Fibroblast of lung (primary cell): Measurements from ENCODE around the gene TRIM67. TPM values are rescaled to one million over a fixed set of nuclear protein-coding genes. Genes with fewer than 3 reads are reported as not detected.

Source experiments
- DNase-seq, 2 donors: peaks; one replicate each; pipeline versions ENCODE4 v3.0.0 to v3.0.0-alpha.2; 2010; ENCODE audit warnings: low read depth in 2 of 2
- H2AFZ ChIP-seq: 2 replicates; pipeline ENCODE4 v1.5.1; 2012; ENCODE audit warnings: low read length, control low read depth, inconsistent platforms
- H3K27ac ChIP-seq: 2 replicates; pipeline ENCODE4 v1.5.1; 2011; ENCODE audit warnings: low read length, control low read depth; ENCODE audit not compliant: insufficient read depth
- H3K27me3 ChIP-seq: 2 replicates; pipeline ENCODE4 v1.5.1; 2011; ENCODE audit warnings: mild to moderate bottlenecking, low read length; ENCODE audit not compliant: control insufficient read depth, insufficient read depth
- H3K36me3 ChIP-seq: 2 replicates; pipeline ENCODE4 v1.5.1; 2011; ENCODE audit warnings: low read length; ENCODE audit not compliant: control insufficient read depth, insufficient read depth
- H3K4me1 ChIP-seq: 2 replicates; pipeline ENCODE4 v1.5.1; 2011; ENCODE audit warnings: low read length; ENCODE audit not compliant: control insufficient read depth, insufficient read depth; ENCODE audit errors: extremely low read depth
- H3K4me2 ChIP-seq: 2 replicates; pipeline ENCODE4 v1.5.1; 2011; ENCODE audit warnings: low read length, control low read depth; ENCODE audit not compliant: insufficient read depth; ENCODE audit errors: extremely low read depth
- H3K4me3 ChIP-seq, 4 experiments: fragments of 200-600 bp in 1 of 4; sonication (generic) in 1 of 4; replicated peaks in 1 of 4; 2 replicates each; pipeline ENCODE4 v1.5.1; 2011 to 2016; ENCODE audit warnings: low read length in 4 of 4, low read depth in 3 of 4, mild to moderate bottlenecking in 3 of 4, control low read depth in 2 of 4, inconsistent platforms in 1 of 4, mixed read lengths in 1 of 4; ENCODE audit not compliant: insufficient read depth in 1 of 4; ENCODE audit errors: control extremely low read depth in 1 of 4
- H3K79me2 ChIP-seq: 2 replicates; pipeline ENCODE4 v1.5.1; 2012; ENCODE audit warnings: mild to moderate bottlenecking, low read length, inconsistent platforms; ENCODE audit not compliant: control insufficient read depth, insufficient read depth
- H3K9ac ChIP-seq: 2 replicates; pipeline ENCODE4 v1.5.1; 2011; ENCODE audit warnings: mild to moderate bottlenecking, low read length, control low read depth; ENCODE audit not compliant: insufficient read depth
- H3K9me3 ChIP-seq: 2 replicates; pipeline ENCODE4 v1.5.1; 2012; ENCODE audit warnings: low read depth, low read length; ENCODE audit not compliant: control insufficient read depth, insufficient read depth
- H4K20me1 ChIP-seq: 2 replicates; pipeline ENCODE4 v1.5.1; 2011; ENCODE audit warnings: low read length; ENCODE audit not compliant: control insufficient read depth, insufficient read depth; ENCODE audit errors: extremely low read depth
- EZH2 ChIP-seq: IDR thresholded peaks from 2 replicates; pipeline ENCODE4 v1.5.1; 2012; ENCODE audit warnings: low read length, control low read depth, mild to moderate bottlenecking; ENCODE audit errors: missing control alignments
- polyA plus RNA-seq, 2 donors: library from polyadenylated mRNA; depleted of rRNA in 1 of 2; stranded (reverse) in 1 of 2; unstranded in 1 of 2; fragments of >200 nt; gene quantifications; 2 replicates each; pipeline ENCODE4 v1.2.1, GENCODE V29; 2011 to 2012; ENCODE audit warnings: missing spikeins in 1 of 2
- total RNA-seq: library from RNA; depleted of rRNA; stranded (reverse); fragments of >200 nt; gene quantifications from 2 replicates; pipeline ENCODE4 v1.2.1, GENCODE V29; 2014
- TF ChIP-seq, protein P1 (sequence below), 2 donors: IDR thresholded peaks in 1 of 2; conservative IDR thresholded peaks in 1 of 2; 1 replicate in 1 of 2; 2 replicates in 1 of 2; pipeline ENCODE4 v1.5.1; 2011 to 2012; ENCODE audit warnings: low read length in 2 of 2, control low read depth in 1 of 2, inconsistent platforms in 1 of 2, low read depth in 1 of 2, mild to moderate bottlenecking in 1 of 2

TRIM67 gene
- total and polyA plus RNA-seq, 2 donors (not counting 1 experiment from before 2014, with no cell fraction given), result 0.02 to 0.17 TPM

DNA sequence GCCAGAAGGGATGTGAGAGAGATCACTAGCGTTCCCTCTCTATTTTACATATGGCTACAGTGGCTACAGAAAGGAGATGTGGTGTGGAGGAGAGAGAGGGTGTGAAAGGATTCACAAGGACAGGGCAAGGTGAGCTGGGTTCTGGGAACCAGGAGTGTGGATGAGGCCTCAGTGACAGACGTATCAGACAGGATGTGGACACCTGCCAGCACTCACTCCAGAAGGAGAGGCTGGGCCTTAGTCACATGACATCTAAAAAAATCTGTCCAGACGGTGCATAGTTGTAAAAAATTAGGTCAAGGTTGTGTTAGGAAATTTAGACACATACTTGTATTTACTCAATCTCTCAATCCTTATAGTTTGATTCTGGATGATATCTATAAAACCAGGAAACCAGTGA lies 10.6 kb downstream of the TRIM67 start:
- Histone ChIP-seq H3K27me3 (no peaks in the 10 kb centered on the region), H3K36me3 (no peaks in the 10 kb centered on the region), H3K4me1 (no peaks in the 10 kb centered on the region), H3K79me2 (no peaks in the 10 kb centered on the region), H3K4me3 (no peak overlapping the region), H3K4me2 (no peak overlapping the region), H3K9ac (no peak overlapping the region), H2AFZ (no peak overlapping the region), H3K9me3 (no peaks in the 10 kb centered on the region), H4K20me1 (no peaks in the 10 kb centered on the region), H3K27ac (no peak overlapping the region)
- TF ChIP-seq EZH2, result no peak
- TF ChIP-seq, protein P1, sequence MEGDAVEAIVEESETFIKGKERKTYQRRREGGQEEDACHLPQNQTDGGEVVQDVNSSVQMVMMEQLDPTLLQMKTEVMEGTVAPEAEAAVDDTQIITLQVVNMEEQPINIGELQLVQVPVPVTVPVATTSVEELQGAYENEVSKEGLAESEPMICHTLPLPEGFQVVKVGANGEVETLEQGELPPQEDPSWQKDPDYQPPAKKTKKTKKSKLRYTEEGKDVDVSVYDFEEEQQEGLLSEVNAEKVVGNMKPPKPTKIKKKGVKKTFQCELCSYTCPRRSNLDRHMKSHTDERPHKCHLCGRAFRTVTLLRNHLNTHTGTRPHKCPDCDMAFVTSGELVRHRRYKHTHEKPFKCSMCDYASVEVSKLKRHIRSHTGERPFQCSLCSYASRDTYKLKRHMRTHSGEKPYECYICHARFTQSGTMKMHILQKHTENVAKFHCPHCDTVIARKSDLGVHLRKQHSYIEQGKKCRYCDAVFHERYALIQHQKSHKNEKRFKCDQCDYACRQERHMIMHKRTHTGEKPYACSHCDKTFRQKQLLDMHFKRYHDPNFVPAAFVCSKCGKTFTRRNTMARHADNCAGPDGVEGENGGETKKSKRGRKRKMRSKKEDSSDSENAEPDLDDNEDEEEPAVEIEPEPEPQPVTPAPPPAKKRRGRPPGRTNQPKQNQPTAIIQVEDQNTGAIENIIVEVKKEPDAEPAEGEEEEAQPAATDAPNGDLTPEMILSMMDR (conservative IDR thresholded peaks at IDR 0.05 in 1 of 2, IDR thresholded peaks at IDR 0.05 in 1 of 2; ENCODE audit: low read depth in 1 of 2, low read length in 2 of 2), result no peak
- DNase-seq, result no peak

DNA sequence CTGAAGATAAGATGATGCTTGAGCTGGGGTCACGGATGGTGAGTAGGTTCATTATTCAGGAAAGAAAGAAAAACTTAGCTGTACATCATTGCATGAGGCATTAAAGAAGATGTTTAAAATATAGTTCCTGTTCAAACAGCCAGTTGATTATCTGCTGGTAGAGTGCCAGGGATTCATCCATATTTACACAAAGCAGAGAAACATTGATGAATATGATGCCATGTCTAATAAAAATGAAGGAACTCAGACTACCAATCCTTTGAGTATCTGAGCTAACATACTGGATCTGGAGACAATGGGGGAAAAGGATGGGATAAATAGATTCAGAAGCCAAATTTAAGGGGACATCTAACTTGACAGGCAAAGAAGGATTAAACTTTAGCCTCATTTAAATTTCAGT lies 14.6 kb downstream of the TRIM67 start:
- H3K9me3 ChIP-seq, result no peaks in the 10 kb centered on the region
- no peak for DNase-seq
- no peak overlapping the region for H2AFZ ChIP-seq
- TF ChIP-seq EZH2, result no peak
- TF ChIP-seq, protein P1 (conservative IDR thresholded peaks at IDR 0.05 in 1 of 2, IDR thresholded peaks at IDR 0.05 in 1 of 2; ENCODE audit: low read depth in 1 of 2, low read length in 2 of 2), result no peak
- no peaks in the 10 kb centered on the region for H4K20me1 ChIP-seq
- H3K27me3 ChIP-seq, result no peaks in the 10 kb centered on the region
- H3K4me1 ChIP-seq, result no peaks in the 10 kb centered on the region
- no peak overlapping the region for H3K4me3 ChIP-seq
- no peak overlapping the region for H3K4me2 ChIP-seq
- no peaks in the 10 kb centered on the region for H3K36me3 ChIP-seq
- no peaks in the 10 kb centered on the region for H3K79me2 ChIP-seq
- H3K27ac ChIP-seq, result no peak overlapping the region
- H3K9ac ChIP-seq, result no peak overlapping the region

DNA sequence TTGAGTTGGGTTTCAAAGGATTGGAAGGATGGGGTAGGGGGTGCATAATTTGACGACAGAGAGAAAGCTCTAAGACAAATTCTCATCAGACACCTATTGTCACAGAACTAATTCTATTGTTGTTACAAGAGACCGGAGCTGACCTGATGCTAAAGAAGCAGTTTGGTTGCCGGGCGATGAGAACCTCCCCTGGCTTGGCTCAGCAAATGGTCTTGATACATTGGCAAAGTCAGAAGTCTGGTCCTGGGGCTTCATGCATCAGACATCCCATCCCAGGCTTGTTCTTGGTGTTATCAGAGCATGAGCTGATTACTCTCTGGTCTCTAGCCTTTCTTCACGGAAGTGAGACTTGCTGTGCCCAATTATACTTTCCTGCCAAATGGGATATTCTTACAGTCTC lies 15.4 kb downstream of the TRIM67 start:
- Histone ChIP-seq H3K4me1 (no peaks in the 10 kb centered on the region), H3K27me3 (no peaks in the 10 kb centered on the region), H4K20me1 (no peaks in the 10 kb centered on the region), H3K36me3 (no peaks in the 10 kb centered on the region), H2AFZ (no peak overlapping the region), H3K27ac (no peak overlapping the region), H3K9ac (no peak overlapping the region), H3K79me2 (no peaks in the 10 kb centered on the region), H3K9me3 (no peaks in the 10 kb centered on the region), H3K4me3 (no peak overlapping the region), H3K4me2 (no peak overlapping the region)
- TF ChIP-seq, protein P1 (conservative IDR thresholded peaks at IDR 0.05 in 1 of 2, IDR thresholded peaks at IDR 0.05 in 1 of 2; ENCODE audit: low read depth in 1 of 2, low read length in 2 of 2), result no peak
- no peak for TF ChIP-seq EZH2
- DNase-seq, result no peak
